HepG2 (cell line): Measurements from ENCODE around the gene TAF3. TPM values are rescaled to one million over a fixed set of nuclear protein-coding genes. Genes with fewer than 3 reads are reported as not detected.
A peak's percentile ranks its signal among the peaks of the same experiment; 100 is the strongest.

ENCODE experiments used
- E2F2 ChIP-seq: sonication (generic); formaldehyde crosslinking; IDR thresholded peaks from 2 replicates; pipeline ENCODE4 v1.4.0; 2020; ENCODE audit warnings: missing genetic modification reagents, borderline replicate concordance
- FOXO1 ChIP-seq: sonication (generic); formaldehyde crosslinking; IDR thresholded peaks from 2 replicates; pipeline ENCODE4 v1.4.0; 2020; ENCODE audit warnings: missing genetic modification reagents
- KAT2B ChIP-seq: fragments of 150-350 bp; IDR thresholded peaks from 2 replicates; pipeline ENCODE4 v1.6.1; 2014; ENCODE audit warnings: low read depth, low read length, borderline replicate concordance
- LCORL ChIP-seq, 2 experiments: fragments of 450-650 bp in 1 of 2; sonication (generic) in 1 of 2; formaldehyde crosslinking in 1 of 2; IDR thresholded peaks; 2 replicates each; pipeline versions ENCODE4 v1.5.0 to v1.6.1; 2017 to 2020; ENCODE audit warnings: antibody characterized with exemption in 1 of 2, missing genetic modification reagents in 1 of 2
- SNAPC4 ChIP-seq: sonication (generic); formaldehyde crosslinking; IDR thresholded peaks from 2 replicates; pipeline ENCODE4 v1.4.0; 2020; ENCODE audit warnings: mild to moderate bottlenecking, missing genetic modification reagents
- SP4 ChIP-seq: sonication (generic); formaldehyde crosslinking; IDR thresholded peaks from 2 replicates; pipeline ENCODE4 v1.8.1; 2023; ENCODE audit warnings: mild to moderate bottlenecking, missing genetic modification reagents
- ZBTB46 ChIP-seq: sonication (generic); formaldehyde crosslinking; IDR thresholded peaks from 2 replicates; pipeline ENCODE4 v1.4.0; 2020; ENCODE audit warnings: mild to moderate bottlenecking, missing genetic modification reagents, borderline replicate concordance
- ZNF180 ChIP-seq: sonication (generic); formaldehyde crosslinking; IDR thresholded peaks from 2 replicates; pipeline ENCODE4 v1.4.0; 2020; ENCODE audit warnings: low read depth, missing genetic modification reagents, borderline replicate concordance
- ZNF281 ChIP-seq: sonication (generic); formaldehyde crosslinking; IDR thresholded peaks from 2 replicates; pipeline ENCODE4 v1.4.0; 2020; ENCODE audit warnings: missing genetic modification reagents, borderline replicate concordance
- ZNF644 ChIP-seq: IDR thresholded peaks from 2 replicates; pipeline ENCODE4 v1.6.1; 2016; ENCODE audit warnings: low read depth
- ZNF703 ChIP-seq: sonication (generic); formaldehyde crosslinking; IDR thresholded peaks from 2 replicates; pipeline ENCODE4 v1.5.1; 2020; ENCODE audit warnings: missing genetic modification reagents, mild to moderate bottlenecking, moderate library complexity, borderline replicate concordance
- ZNF800 ChIP-seq: sonication (generic); formaldehyde crosslinking; IDR thresholded peaks from 2 replicates; pipeline ENCODE4 v1.4.0; 2020; ENCODE audit warnings: missing genetic modification reagents
- ZNF841 ChIP-seq: sonication (generic); formaldehyde crosslinking; IDR thresholded peaks from 2 replicates; pipeline ENCODE4 v1.8.1; 2023; ENCODE audit warnings: missing genetic modification reagents, borderline replicate concordance
- ZSCAN9 ChIP-seq: IDR thresholded peaks from 2 replicates; pipeline ENCODE4 v1.6.1; 2016; ENCODE audit warnings: borderline replicate concordance
- polyA plus RNA-seq, 8 experiments: library from polyadenylated mRNA; depleted of rRNA in 3 of 8; stranded (reverse) in 7 of 8; unstranded in 1 of 8; fragments of >200 nt; fragmentation: Illumina TruSeq in 4 of 8; extraction: Trizol in 4 of 8; gene quantifications; 2 replicates each; pipeline versions ENCODE4 v1.2.1 to v1.2.3, GENCODE V29; 2011 to 2016; ENCODE audit warnings: low read depth in 4 of 8, missing spikeins in 1 of 8, mixed read lengths in 1 of 8; ENCODE audit not compliant: insufficient read depth in 1 of 8
- total RNA-seq, 5 experiments: library from RNA; depleted of rRNA; stranded (reverse); fragments of >200 nt; fragmentation: Illumina TruSeq; extraction: Trizol; gene quantifications; 2 replicates each; pipeline ENCODE4 v1.2.3, GENCODE V29; 2016; ENCODE audit warnings: low read depth in 1 of 5

The TAF3 gene
- total and polyA plus RNA-seq, 2 of the 13 experiments (the other 11 are each of a cell fraction or from before 2014, with no cell fraction given): 1.7 to 2.9 TPM

GRCh38 chr10:8050556-8051108, 232.3 kb downstream of the TAF3 start (continued):
- TF ChIP-seq ZNF281 (CRISPR knock-in tag) (peak; percentile 46; the same call in 1 of the 2 replicates), FOXO1 (CRISPR knock-in tag) (peak; percentile 47; the same call in 1 of the 2 replicates), ZNF180 (no peak), SP4 (no peak), ZBTB46 (CRISPR knock-in tag) (no peak), ZNF703 (CRISPR knock-in tag) (peak; percentile 94), ZNF800 (CRISPR knock-in tag) (peak; percentile 96), ZSCAN9 (CRISPR knock-in tag) (peak; percentile 29; the same call in 1 of the 2 replicates), LCORL (IDR thresholded peaks at IDR 0.05) (no peak), LCORL (CRISPR knock-in tag; IDR thresholded peaks at IDR 0.05) (peak; percentile 87), SNAPC4 (CRISPR knock-in tag) (no peak), ZNF644 (no peak), E2F2 (no peak), ZNF841 (CRISPR knock-in tag) (peak; percentile 25; the same call in 1 of the 2 replicates), KAT2B (no peak)
